Esophagus (tissue), 2 donors: Measurements from ENCODE around the gene NUP205. TPM values are rescaled to one million over a fixed set of nuclear protein-coding genes. Genes with fewer than 3 reads are reported as not detected.
A peak's percentile ranks its signal among the peaks of the same experiment; 100 is the strongest.

ENCODE experiments used
- H3K27ac ChIP-seq, 2 donors: one replicate each; pipeline ENCODE4 v1.5.1; 2013; ENCODE audit warnings: low read depth in 2 of 2, mild to moderate bottlenecking in 2 of 2, inconsistent platforms in 1 of 2, low read length in 1 of 2, moderate library complexity in 1 of 2
- H3K27me3 ChIP-seq, 2 donors: one replicate each; pipeline ENCODE4 v1.6.1; 2013; ENCODE audit warnings: low read length in 2 of 2, control low read depth in 1 of 2, mild to moderate bottlenecking in 1 of 2; ENCODE audit not compliant: insufficient read depth in 2 of 2, control insufficient read depth in 1 of 2
- H3K36me3 ChIP-seq, 2 donors: one replicate each; pipeline ENCODE4 v1.6.1; 2013; ENCODE audit warnings: low read length in 1 of 2; ENCODE audit not compliant: control insufficient read depth in 2 of 2, insufficient read depth in 2 of 2
- H3K4me1 ChIP-seq, 2 donors: one replicate each; pipeline ENCODE4 v1.6.1; 2013; ENCODE audit warnings: low read length in 1 of 2; ENCODE audit not compliant: control insufficient read depth in 2 of 2, insufficient read depth in 2 of 2
- H3K4me3 ChIP-seq, 2 donors: one replicate each; pipeline ENCODE4 v1.5.1; 2013; ENCODE audit warnings: low read length in 2 of 2, mild to moderate bottlenecking in 2 of 2, low read depth in 1 of 2, moderate library complexity in 1 of 2
- H3K9me3 ChIP-seq, 2 donors: one replicate each; pipeline ENCODE4 v1.6.1; 2013; ENCODE audit warnings: mild to moderate bottlenecking in 2 of 2, low read depth in 1 of 2, low read length in 1 of 2, moderate library complexity in 1 of 2; ENCODE audit not compliant: control insufficient read depth in 2 of 2, insufficient read depth in 1 of 2
- whole genome bisulfite sequencing, 2 donors: extraction: QIAGEN DNeasy Blood & Tissue Kit; methylation state at CpG; one replicate each; pipeline ENCODE4 v1.1.7; 2013; 5-methylcytosine and 5-hydroxymethylcytosine counted together
- polyA plus RNA-seq, 2 donors: library from polyadenylated mRNA; stranded (reverse); fragments of 200-250 nt; gene quantifications; one replicate each; pipeline ENCODE4 v1.2.3, GENCODE V29; 2013
- donor health status: healthy with polysubstance abuse.
- donor health status: Bipolar disorder and iron deficiency.

NUP205 gene
- polyA plus RNA-seq, 2 donors, result 30.6 to 30.7 TPM

GRCh38 chr7:135538376-135538775 lies 19.3 kb upstream of the NUP205 start:
- no peak overlapping the region for H3K4me3 ChIP-seq
- H3K36me3 ChIP-seq, result no peaks in the 10 kb centered on the region
- no peak overlapping the region for H3K27ac ChIP-seq
- H3K9me3 ChIP-seq, result no peaks in the 10 kb centered on the region
- WGBS, 2 donors, result 34 to 39% methylated on average over 3 of the region's 3 CpGs
- H3K4me1 ChIP-seq, result peaks cover 0 to 2% of the 10 kb centered on the region in 2 donors
- H3K27me3 ChIP-seq, result no peaks in the 10 kb centered on the region

GRCh38 chr7:135539629-135540028 lies 18.1 kb upstream of the NUP205 start:
- peaks cover 0 to 2% of the 10 kb centered on the region in 2 donors for H3K4me1 ChIP-seq
- H3K36me3 ChIP-seq, result no peaks in the 10 kb centered on the region
- H3K27me3 ChIP-seq, result no peaks in the 10 kb centered on the region
- no peak overlapping the region for H3K27ac ChIP-seq
- H3K4me3 ChIP-seq, result no peak overlapping the region
- WGBS, 2 donors, result 85 to 88% methylated on average over 2 of the region's 2 CpGs
- no peaks in the 10 kb centered on the region for H3K9me3 ChIP-seq

GRCh38 chr7:135541029-135541428 lies 16.7 kb upstream of the NUP205 start:
- no peaks in the 10 kb centered on the region for H3K36me3 ChIP-seq
- H3K4me3 ChIP-seq, result no peak overlapping the region
- no peak overlapping the region for H3K27ac ChIP-seq
- WGBS, 2 donors, result 94 to 97% methylated on average over 6 of the region's 6 CpGs
- no peaks in the 10 kb centered on the region for H3K9me3 ChIP-seq
- peaks cover 0 to 2% of the 10 kb centered on the region in 2 donors for H3K4me1 ChIP-seq
- H3K27me3 ChIP-seq, result no peaks in the 10 kb centered on the region

- WGBS, 2 donors, result 77 to 78% methylated on average over 7 of the region's 7 CpGs
- H3K4me3 ChIP-seq, result no peak overlapping the region
- no peaks in the 10 kb centered on the region for H3K9me3 ChIP-seq
- H3K27ac ChIP-seq, result no peak overlapping the region
- no peaks in the 10 kb centered on the region for H3K27me3 ChIP-seq
- no peaks in the 10 kb centered on the region for H3K36me3 ChIP-seq
- H3K4me1 ChIP-seq, result no peaks in the 10 kb centered on the region
Observed at GRCh38 chr7:135550196-135550595, 7.5 kb upstream of the NUP205 start.

DNA sequence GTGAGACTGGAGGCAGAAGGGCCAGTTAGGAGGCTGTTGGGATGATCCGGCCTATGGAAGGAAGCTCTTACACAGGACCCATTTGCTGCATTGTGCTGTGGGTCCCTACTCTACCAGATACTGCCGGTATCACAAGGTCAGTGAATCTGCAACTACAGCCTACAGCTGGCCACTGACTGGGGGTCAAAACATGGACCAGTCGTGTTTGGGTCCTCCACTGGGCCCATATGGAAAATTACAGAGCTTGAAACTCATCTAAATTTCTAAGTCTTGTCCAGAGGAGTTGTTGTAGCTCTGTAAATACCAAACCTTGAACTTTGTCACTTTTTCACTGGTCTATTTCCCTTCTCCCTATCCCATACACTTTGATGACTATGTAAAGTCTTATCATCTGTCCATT lies 5.6 kb upstream of the NUP205 start:
- 49 to 71% methylated on average over 3 of the region's 3 CpGs for WGBS, 2 donors
- Histone ChIP-seq H3K4me1 (no peaks in the 10 kb centered on the region), H3K27me3 (no peaks in the 10 kb centered on the region), H3K4me3 (no peak overlapping the region), H3K9me3 (no peaks in the 10 kb centered on the region), H3K36me3 (no peaks in the 10 kb centered on the region), H3K27ac (no peak overlapping the region)

GRCh38 chr7:135553346-135553745 lies 4.4 kb upstream of the NUP205 start:
- WGBS, 2 donors, result 90 to 96% methylated on average over 3 of the region's 3 CpGs
- Histone ChIP-seq H3K4me3 (no peak overlapping the region), H3K4me1 (no peaks in the 10 kb centered on the region), H3K27ac (no peak overlapping the region), H3K36me3 (no peaks in the 10 kb centered on the region), H3K9me3 (no peaks in the 10 kb centered on the region), H3K27me3 (no peaks in the 10 kb centered on the region)

DNA sequence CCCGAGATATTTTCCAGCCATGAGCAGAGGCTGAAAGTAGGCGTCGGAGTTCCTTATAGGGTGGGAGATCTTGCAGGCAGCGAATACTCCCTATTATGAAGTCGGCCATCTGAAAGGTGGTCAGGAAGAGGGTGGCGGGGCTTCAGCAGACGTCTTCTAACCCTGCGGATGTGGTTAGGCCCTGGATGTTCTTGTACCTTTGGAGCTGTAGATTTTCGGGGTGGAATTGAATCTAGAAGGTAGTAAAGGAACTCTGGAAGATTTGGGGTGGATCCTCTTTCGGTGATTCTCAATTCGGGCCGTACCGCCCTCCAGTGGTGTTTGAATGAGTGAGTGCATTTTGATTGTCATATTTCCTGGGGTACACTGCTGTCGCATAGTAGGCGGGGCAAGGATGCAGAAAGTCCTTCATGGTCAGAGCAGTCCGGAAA lies 635 bp downstream of the NUP205 start:
- Histone ChIP-seq H3K27ac (peak overlapping the region; percentile 97 to 98), H3K36me3 (no peaks in the 10 kb centered on the region), H3K27me3 (no peaks in the 10 kb centered on the region), H3K4me1 (no peaks in the 10 kb centered on the region), H3K9me3 (no peaks in the 10 kb centered on the region), H3K4me3 (peak overlapping the region; percentile 94 to 99)
- WGBS, 2 donors, result 0% methylated on average over 16 of the region's 16 CpGs

DNA sequence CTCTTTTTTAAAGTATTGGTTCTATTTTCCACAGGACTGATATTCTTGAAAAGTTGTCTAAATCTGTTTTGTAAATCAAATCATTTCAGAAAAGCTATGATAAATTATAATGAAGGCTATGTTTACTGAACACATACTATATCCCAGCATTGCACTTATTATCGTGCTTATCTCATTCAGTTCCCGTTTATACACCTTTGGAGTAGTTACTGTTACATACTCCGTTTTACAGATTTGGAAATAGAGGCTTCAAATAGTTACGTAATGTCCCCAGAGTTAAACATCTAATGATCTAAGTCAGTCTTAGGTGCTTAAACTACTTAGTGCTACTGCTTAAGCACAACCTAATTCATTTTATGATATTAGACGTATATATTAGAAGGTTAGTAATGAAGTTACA lies 1.2 kb downstream of the NUP205 start:
- Histone ChIP-seq H3K27me3 (no peaks in the 10 kb centered on the region), H3K36me3 (no peaks in the 10 kb centered on the region), H3K4me1 (no peaks in the 10 kb centered on the region), H3K9me3 (no peaks in the 10 kb centered on the region), H3K4me3 (peak overlapping the region in 1 of 2 donors; percentile 99), H3K27ac (peak overlapping the region in 1 of 2 donors; percentile 97)
- 51 to 55% methylated on average over 5 of the region's 5 CpGs for WGBS, 2 donors

DNA sequence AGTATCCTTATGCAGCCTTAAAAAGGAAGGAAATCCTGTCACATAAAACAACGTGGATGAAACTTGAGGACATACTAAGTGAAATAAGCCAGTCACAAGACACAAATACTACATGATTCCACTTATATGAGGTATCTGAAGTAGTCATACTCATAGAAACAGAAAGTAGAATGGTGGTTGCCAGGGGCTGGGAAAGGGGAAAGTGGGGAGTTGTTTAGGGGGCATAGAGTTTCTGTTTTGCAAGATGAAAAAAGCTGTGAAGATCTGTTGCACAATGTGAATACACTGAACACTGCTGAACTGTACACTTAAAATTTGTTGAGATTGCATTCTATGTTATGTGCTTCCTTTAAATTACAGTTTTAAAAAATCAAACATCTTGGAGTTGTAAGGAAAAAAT lies 2.9 kb downstream of the NUP205 start:
- Histone ChIP-seq H3K4me3 (no peak overlapping the region), H3K27me3 (no peaks in the 10 kb centered on the region), H3K4me1 (no peaks in the 10 kb centered on the region), H3K27ac (no peak overlapping the region), H3K36me3 (no peaks in the 10 kb centered on the region), H3K9me3 (no peaks in the 10 kb centered on the region)
- WGBS, 2 donors, result 54 to 59% methylated on average over 1 of the region's 1 CpG

- 82 to 83% methylated on average over 8 of the region's 8 CpGs for WGBS, 2 donors
- Histone ChIP-seq H3K4me3 (no peak overlapping the region), H3K27me3 (no peaks in the 10 kb centered on the region), H3K9me3 (no peaks in the 10 kb centered on the region), H3K36me3 (no peaks in the 10 kb centered on the region), H3K27ac (no peak overlapping the region), H3K4me1 (no peaks in the 10 kb centered on the region)
Observed at GRCh38 chr7:135562720-135563119, 5.0 kb downstream of the NUP205 start.
